ENCODE measurements around the gene ZNF358.

- no peak for TF ChIP-seq CTCF (IDR thresholded peaks at IDR 0.05)
- TF ChIP-seq POLR2A (IDR thresholded peaks at IDR 0.05) = no peak
Measured at GRCh38 chr19:7550987-7551761, 35.3 kb downstream of the ZNF358 start.
